Myocyte (in vitro differentiated cells): ENCODE data around the gene CCDC188. TPM values are rescaled to one million over a fixed set of nuclear protein-coding genes. Genes with fewer than 3 reads are reported as not detected.

Experiments
- DNase-seq: peaks from one replicate; pipeline ENCODE4 v3.0.0-alpha.2; 2012; ENCODE audit warnings: low read depth
- total RNA-seq: library from RNA; depleted of rRNA; stranded (reverse); fragments of >200 nt; gene quantifications from 2 replicates; pipeline ENCODE4 v1.2.3, GENCODE V29; 2014

Gene CCDC188
- total RNA-seq, 1 donor from 2014 or later, result 0.40 TPM

GRCh38 chr22:20123366-20124082, 27.3 kb downstream of the CCDC188 start:
- no peak for DNase-seq

- DNase-seq, result no peak
These were observed 28.9 kb downstream of the CCDC188 start for GRCh38 chr22:20121856-20122415.

GRCh38 chr22:20118300-20119020, 32.4 kb downstream of the CCDC188 start:
- no peak for DNase-seq

- DNase-seq, result peak; percentile 28
These were observed 33.1 kb downstream of the CCDC188 start for GRCh38 chr22:20117633-20118299.

- DNase-seq, result peak; percentile 99
These were observed 33.8 kb downstream of the CCDC188 start, which contains the start of gene TRMT2A for GRCh38 chr22:20116951-20117632. TSS of gene TRMT2A (minus strand) at chr22:20117226. CDS start at chr22:20116906, 320 bp downstream.

GRCh38 chr22:20116376-20116950, 34.4 kb downstream of the CCDC188 start:
- DNase-seq, result no peak

- peak; percentile 90 for DNase-seq
These were observed 35.0 kb downstream of the CCDC188 start, which contains the start of gene RANBP1 for GRCh38 chr22:20115691-20116375. TSS of gene RANBP1 (plus strand) at chr22:20116104. CDS start at chr22:20116185, 81 bp downstream.

GRCh38 chr22:20114506-20115475, 36.1 kb downstream of the CCDC188 start:
- no peak for DNase-seq

- DNase-seq, result no peak
These were observed 37.1 kb downstream of the CCDC188 start for GRCh38 chr22:20113551-20114310.

GRCh38 chr22:20112623-20113511, 38.0 kb downstream of the CCDC188 start:
- DNase-seq, result no peak

- peak; percentile 67 for DNase-seq
These were observed 38.9 kb downstream of the CCDC188 start for GRCh38 chr22:20111689-20112622.

- peak; percentile 88 for DNase-seq
These were observed 39.7 kb downstream of the CCDC188 start for GRCh38 chr22:20111045-20111688.

GRCh38 chr22:20110359-20110985, 40.4 kb downstream of the CCDC188 start:
- peak; percentile 28 for DNase-seq

- DNase-seq, result no peak
These were observed 41.2 kb downstream of the CCDC188 start for GRCh38 chr22:20109411-20110358.
